ENCODE data around the gene IGLL5.

Gene IGLL5

GRCh38 chr22:22865311-22866072 lies 22.1 kb upstream of the IGLL5 start:
- H3K9ac ChIP-seq (ENCODE audit: low read length) = no peak overlapping the region
- no peaks in the 10 kb centered on the region for H3K36me3 ChIP-seq (replicated peaks; ENCODE audit: low read depth, low read length)
- H3K79me2 ChIP-seq (ENCODE audit: low read length) = no peaks in the 10 kb centered on the region
- H3K4me2 ChIP-seq (ENCODE audit: low read length) = no peak overlapping the region
- H3K4me3 ChIP-seq (ENCODE audit: low read length) = no peak overlapping the region
- H3K9me3 ChIP-seq (ENCODE audit: insufficient read depth, low read length) = no peaks in the 10 kb centered on the region; the same call in 1 of the 2 replicates
- no peak overlapping the region for H3K27ac ChIP-seq (ENCODE audit: low read length)
- no peaks in the 10 kb centered on the region for H3K4me1 ChIP-seq (ENCODE audit: low read length)
- no peaks in the 10 kb centered on the region for H4K20me1 ChIP-seq (ENCODE audit: insufficient read depth, low read length)
- H3K27me3 ChIP-seq (ENCODE audit: low read depth, low read length) = no peaks in the 10 kb centered on the region
- H2AFZ ChIP-seq (ENCODE audit: low read depth, low read length) = no peak overlapping the region
- TF ChIP-seq CTCF (IDR thresholded peaks at IDR 0.05; ENCODE audit: low read depth, low read length) (no peak), EZH2phosphoT487 (IDR thresholded peaks at IDR 0.05; ENCODE audit: low read depth) (no peak)

GRCh38 chr22:22866381-22867111 lies 21.1 kb upstream of the IGLL5 start:
- Histone ChIP-seq H2AFZ (ENCODE audit: low read depth, low read length) (no peak overlapping the region), H3K36me3 (replicated peaks; ENCODE audit: low read depth, low read length) (no peaks in the 10 kb centered on the region), H3K9me3 (ENCODE audit: insufficient read depth, low read length) (no peaks in the 10 kb centered on the region; the same call in 1 of the 2 replicates), H3K4me2 (ENCODE audit: low read length) (no peak overlapping the region), H3K27ac (ENCODE audit: low read length) (no peak overlapping the region), H3K4me1 (ENCODE audit: low read length) (no peaks in the 10 kb centered on the region), H3K79me2 (ENCODE audit: low read length) (no peaks in the 10 kb centered on the region), H3K9ac (ENCODE audit: low read length) (no peak overlapping the region), H4K20me1 (ENCODE audit: insufficient read depth, low read length) (no peaks in the 10 kb centered on the region), H3K4me3 (ENCODE audit: low read length) (no peak overlapping the region), H3K27me3 (ENCODE audit: low read depth, low read length) (no peaks in the 10 kb centered on the region)
- no peak for TF ChIP-seq CTCF (IDR thresholded peaks at IDR 0.05; ENCODE audit: low read depth, low read length)
- no peak for TF ChIP-seq EZH2phosphoT487 (IDR thresholded peaks at IDR 0.05; ENCODE audit: low read depth)

- Histone ChIP-seq H3K4me3 (ENCODE audit: low read length) (no peak overlapping the region), H2AFZ (ENCODE audit: low read depth, low read length) (no peak overlapping the region), H3K9ac (ENCODE audit: low read length) (no peak overlapping the region), H3K79me2 (ENCODE audit: low read length) (no peaks in the 10 kb centered on the region), H3K27ac (ENCODE audit: low read length) (no peak overlapping the region), H3K27me3 (ENCODE audit: low read depth, low read length) (no peaks in the 10 kb centered on the region), H4K20me1 (ENCODE audit: insufficient read depth, low read length) (no peaks in the 10 kb centered on the region), H3K4me2 (ENCODE audit: low read length) (no peak overlapping the region), H3K9me3 (ENCODE audit: insufficient read depth, low read length) (no peaks in the 10 kb centered on the region; the same call in 1 of the 2 replicates), H3K4me1 (ENCODE audit: low read length) (no peaks in the 10 kb centered on the region), H3K36me3 (replicated peaks; ENCODE audit: low read depth, low read length) (no peaks in the 10 kb centered on the region)
- TF ChIP-seq CTCF (IDR thresholded peaks at IDR 0.05; ENCODE audit: low read depth, low read length) = no peak
- TF ChIP-seq EZH2phosphoT487 (IDR thresholded peaks at IDR 0.05; ENCODE audit: low read depth) = no peak
Measured at GRCh38 chr22:22867996-22868715, 19.5 kb upstream of the IGLL5 start.
